Thyroid gland (tissue), 4 donors: Measurements from ENCODE around the gene RSPH10B2.

Source experiments
- POLR2A ChIP-seq, 2 donors: fragments of 450-650 bp; IDR thresholded peaks; one replicate each; pipeline ENCODE4 v1.6.1; 2017; ENCODE audit warnings: antibody characterized with exemption in 2 of 2, mild to moderate bottlenecking in 2 of 2, moderate library complexity in 1 of 2
- TF ChIP-seq, protein P1 (sequence below), 6 experiments: fragments of 200-600 bp in 3 of 6; fragments of 450-650 bp in 3 of 6; sonication (generic) in 3 of 6; IDR thresholded peaks; one replicate each; pipeline ENCODE4 v1.5.1; 2016 to 2019; ENCODE audit warnings: antibody characterized with exemption in 6 of 6, mild to moderate bottlenecking in 2 of 6, inconsistent platforms in 1 of 6, moderate library complexity in 1 of 6

GRCh38 chr7:6727663-6728062, 26.2 kb upstream of the RSPH10B2 start:
- TF ChIP-seq, protein P1, sequence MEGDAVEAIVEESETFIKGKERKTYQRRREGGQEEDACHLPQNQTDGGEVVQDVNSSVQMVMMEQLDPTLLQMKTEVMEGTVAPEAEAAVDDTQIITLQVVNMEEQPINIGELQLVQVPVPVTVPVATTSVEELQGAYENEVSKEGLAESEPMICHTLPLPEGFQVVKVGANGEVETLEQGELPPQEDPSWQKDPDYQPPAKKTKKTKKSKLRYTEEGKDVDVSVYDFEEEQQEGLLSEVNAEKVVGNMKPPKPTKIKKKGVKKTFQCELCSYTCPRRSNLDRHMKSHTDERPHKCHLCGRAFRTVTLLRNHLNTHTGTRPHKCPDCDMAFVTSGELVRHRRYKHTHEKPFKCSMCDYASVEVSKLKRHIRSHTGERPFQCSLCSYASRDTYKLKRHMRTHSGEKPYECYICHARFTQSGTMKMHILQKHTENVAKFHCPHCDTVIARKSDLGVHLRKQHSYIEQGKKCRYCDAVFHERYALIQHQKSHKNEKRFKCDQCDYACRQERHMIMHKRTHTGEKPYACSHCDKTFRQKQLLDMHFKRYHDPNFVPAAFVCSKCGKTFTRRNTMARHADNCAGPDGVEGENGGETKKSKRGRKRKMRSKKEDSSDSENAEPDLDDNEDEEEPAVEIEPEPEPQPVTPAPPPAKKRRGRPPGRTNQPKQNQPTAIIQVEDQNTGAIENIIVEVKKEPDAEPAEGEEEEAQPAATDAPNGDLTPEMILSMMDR (IDR thresholded peaks at IDR 0.05) = no peak
- no peak for TF ChIP-seq POLR2A (IDR thresholded peaks at IDR 0.05)
